ENCODE measurements around the gene CCL18.

DNA sequence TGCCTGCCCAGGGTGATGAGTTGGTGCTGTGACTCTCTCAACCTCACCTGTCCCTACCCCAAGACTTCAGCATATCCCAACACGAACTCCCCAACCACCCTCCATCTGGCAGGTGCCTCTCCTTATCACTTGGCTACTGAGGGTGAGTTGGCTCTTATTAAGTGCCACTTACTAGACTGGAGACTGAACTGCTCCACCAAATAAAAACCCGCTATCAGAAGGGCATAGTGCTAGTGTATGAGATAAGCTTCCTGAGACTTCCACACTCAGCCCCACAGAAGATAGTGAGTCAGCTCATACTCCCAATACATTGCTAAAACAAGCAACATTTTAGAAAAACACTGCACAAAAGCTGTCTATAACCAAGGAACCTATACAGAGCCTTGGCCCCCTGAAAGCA lies 16.0 kb upstream of the CCL18 start:
- TF ChIP-seq EZH2 (IDR thresholded peaks at IDR 0.05; ENCODE audit: borderline replicate concordance, low read length), result no peak
- TF ChIP-seq CTCF (IDR thresholded peaks at IDR 0.05; ENCODE audit: low read length), result no peak
